H1 (cell line): ENCODE data around the gene NDUFB11. TPM values are rescaled to one million over a fixed set of nuclear protein-coding genes. Genes with fewer than 3 reads are reported as not detected.

Experiments used
- BACH1 ChIP-seq: IDR thresholded peaks from 2 replicates; pipeline ENCODE4 v1.6.1; 2012; ENCODE audit warnings: low read length, improper control_type of control experiment
- CTBP2 ChIP-seq: IDR thresholded peaks from 2 replicates; pipeline ENCODE4 v1.7.0; 2011; ENCODE audit warnings: borderline replicate concordance, mild to moderate bottlenecking, moderate library complexity, mixed read lengths, low read length; ENCODE audit not compliant: insufficient read depth, insufficient read length
- EP300 ChIP-seq, 2 experiments: IDR thresholded peaks; 1 replicate in 1 of 2; 2 replicates in 1 of 2; pipeline ENCODE4 v1.6.1; 2011 to 2012; ENCODE audit warnings: low read depth in 2 of 2, low read length in 2 of 2, mild to moderate bottlenecking in 2 of 2, borderline replicate concordance in 1 of 2, inconsistent platforms in 1 of 2, moderate library complexity in 1 of 2
- PHF8 ChIP-seq: fragments of 200-600 bp; sonication (generic); conservative IDR thresholded peaks from 2 replicates; pipeline ENCODE4 v1.7.1; 2012; ENCODE audit warnings: low read depth, mild to moderate bottlenecking, inconsistent platforms, low read length, moderate library complexity
- USF2 ChIP-seq: IDR thresholded peaks from 2 replicates; pipeline ENCODE4 v1.6.1; 2011; ENCODE audit warnings: low read length, improper control_type of control experiment
- polyA plus RNA-seq, 7 experiments: library from polyadenylated mRNA; depleted of rRNA in 3 of 7; stranded (reverse) in 5 of 7; unstranded in 2 of 7; fragments of >200 nt in 5 of 7; fragments of 200-250 nt in 2 of 7; gene quantifications; 1 replicate in 5 of 7; 2 replicates in 1 of 7; 4 replicates in 1 of 7; pipeline versions ENCODE4 v1.2.1 to v1.2.3, GENCODE V29; 2011 to 2013; ENCODE audit warnings: missing spikeins in 2 of 7, mixed read lengths in 2 of 7
- total RNA-seq: library from RNA; stranded (reverse); fragmentation: NEBNext Ultra II Directional; extraction: Animal tissue kit (Norgen Biotek cat#: 25700); gene quantifications from 2 replicates; pipeline ENCODE4 v1.2.1, GENCODE V29; 2021

The NDUFB11 gene
- total and polyA plus RNA-seq, 2 of the 8 experiments (the other 6 are each of a cell fraction or from before 2014, with no cell fraction given): 120 to 131 TPM

- no peak for TF ChIP-seq BACH1
- TF ChIP-seq USF2: no peak
- TF ChIP-seq CTBP2: no peak
- TF ChIP-seq EP300 (IDR thresholded peaks at IDR 0.05; ENCODE audit: borderline replicate concordance in 1 of 2, low read depth in 2 of 2, low read length in 2 of 2): no peak
- no peak for TF ChIP-seq PHF8
These were observed 45.4 kb upstream of the NDUFB11 start (continued) for GRCh38 chrX:47189906-47190305.
